ENCODE data around the gene RND1.
"Not testable (repeated sequence)": the region's sequence is repeated elsewhere in the genome, so short reads cannot be mapped to it uniquely, and the experiment has no call there.

The RND1 gene

GRCh38 chr12:48865281-48866051 is at the start of gene RND1:
TSS of gene RND1 (minus strand) at chr12:48865870. CDS start at chr12:48865767, 103 bp downstream.
- peak; percentile 86 for DNase-seq

DNA sequence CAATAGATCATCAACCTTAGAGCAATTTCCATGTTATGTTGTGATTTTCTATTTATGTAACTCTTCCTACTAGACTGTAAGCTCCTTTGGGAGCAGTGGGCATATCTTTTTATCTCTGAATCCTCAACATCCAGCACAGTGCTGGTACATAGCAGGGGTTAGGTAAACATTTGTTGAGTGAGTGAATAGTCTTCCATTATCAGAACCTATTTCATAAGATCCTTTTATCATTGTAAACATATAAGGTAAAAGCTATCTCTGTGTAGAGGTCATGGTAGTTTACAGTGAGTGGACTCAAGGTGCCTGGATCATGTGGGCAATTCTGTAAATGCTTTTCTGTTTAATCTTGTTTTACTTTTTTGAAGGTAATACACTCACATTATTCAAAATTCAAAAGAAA is 44.5 kb upstream of the RND1 start:
- no peak for DNase-seq

- DNase-seq: not testable (repeated sequence)
Measured at GRCh38 chr12:48909698-48910097, 44.0 kb upstream of the RND1 start.

GRCh38 chr12:48907245-48907644 is 41.6 kb upstream of the RND1 start:
- no peak for DNase-seq

GRCh38 chr12:48903982-48904411 is 38.3 kb upstream of the RND1 start:
- peak; percentile 84 for DNase-seq

- DNase-seq: no peak
Measured at GRCh38 chr12:48903363-48903981, 37.8 kb upstream of the RND1 start.

- no peak for DNase-seq
Measured at GRCh38 chr12:48901278-48901677, 35.6 kb upstream of the RND1 start.

- DNase-seq: no peak
Measured at GRCh38 chr12:48899651-48900050, 34.0 kb upstream of the RND1 start.

DNA sequence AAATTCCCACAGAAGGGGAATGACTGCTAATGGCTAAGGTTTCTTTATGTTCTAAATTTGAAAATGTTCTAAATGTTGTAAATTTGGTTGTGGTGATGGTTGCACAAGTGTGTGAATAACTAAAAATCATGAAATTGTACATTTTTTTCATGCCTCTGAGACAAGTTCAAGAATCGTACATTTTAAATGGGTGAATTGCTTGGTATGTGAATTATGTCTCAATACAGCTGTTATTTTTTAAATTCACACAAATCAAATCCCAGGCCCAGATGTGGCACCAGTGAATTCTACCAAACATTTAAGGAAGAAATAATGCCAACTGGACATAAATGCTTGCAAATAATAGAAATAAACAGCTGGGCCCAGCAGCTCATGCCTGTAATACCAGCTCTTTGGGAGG is 28.6 kb upstream of the RND1 start:
- DNase-seq: no peak

GRCh38 chr12:48890657-48891418 is 25.2 kb upstream of the RND1 start:
- peak; percentile 76 for DNase-seq

- DNase-seq: no peak
Measured at GRCh38 chr12:48889679-48890078, 24.0 kb upstream of the RND1 start.

- no peak for DNase-seq
Measured at GRCh38 chr12:48883305-48884161, 17.9 kb upstream of the RND1 start.

DNA sequence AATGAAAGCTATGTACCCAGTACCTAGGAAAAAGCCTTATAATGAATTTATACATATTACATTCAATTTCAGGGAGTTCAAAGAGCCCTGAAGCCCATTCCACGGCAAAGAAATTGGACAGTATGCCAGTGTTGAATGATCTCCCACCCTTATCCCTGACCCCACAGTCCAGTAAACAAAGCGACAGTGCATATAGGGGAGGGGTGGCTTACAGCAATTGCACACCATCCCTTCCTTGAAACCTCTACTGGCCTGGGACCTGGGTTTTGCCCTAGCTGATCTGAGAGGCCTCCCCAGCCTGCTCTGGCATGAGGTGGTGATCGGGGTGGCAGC is 17.3 kb upstream of the RND1 start:
- no peak for DNase-seq

GRCh38 chr12:48882315-48882687 is 16.6 kb upstream of the RND1 start:
- DNase-seq: no peak

GRCh38 chr12:48881686-48882314 is 16.1 kb upstream of the RND1 start:
- no peak for DNase-seq

DNA sequence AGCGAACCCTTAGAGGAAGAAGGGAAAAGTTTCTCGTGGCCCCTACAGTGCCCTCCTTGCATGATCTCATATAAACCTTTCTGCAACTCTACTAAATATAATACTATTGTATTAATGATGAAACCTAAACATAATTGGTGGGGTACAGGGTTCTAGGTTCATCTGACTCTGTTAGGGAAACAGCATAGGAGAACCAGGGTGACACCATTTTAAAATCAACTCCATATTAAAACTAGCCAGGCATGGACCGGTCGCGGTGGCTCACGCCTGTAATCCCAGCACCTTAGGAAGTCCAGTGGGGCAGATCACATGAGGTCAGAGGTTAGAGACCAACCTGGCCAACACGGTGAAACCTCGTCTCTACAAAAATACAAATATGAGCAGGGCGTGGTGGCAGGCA is 15.0 kb upstream of the RND1 start:
- DNase-seq: no peak

GRCh38 chr12:48878548-48878947 is 12.9 kb upstream of the RND1 start:
- no peak for DNase-seq

DNA sequence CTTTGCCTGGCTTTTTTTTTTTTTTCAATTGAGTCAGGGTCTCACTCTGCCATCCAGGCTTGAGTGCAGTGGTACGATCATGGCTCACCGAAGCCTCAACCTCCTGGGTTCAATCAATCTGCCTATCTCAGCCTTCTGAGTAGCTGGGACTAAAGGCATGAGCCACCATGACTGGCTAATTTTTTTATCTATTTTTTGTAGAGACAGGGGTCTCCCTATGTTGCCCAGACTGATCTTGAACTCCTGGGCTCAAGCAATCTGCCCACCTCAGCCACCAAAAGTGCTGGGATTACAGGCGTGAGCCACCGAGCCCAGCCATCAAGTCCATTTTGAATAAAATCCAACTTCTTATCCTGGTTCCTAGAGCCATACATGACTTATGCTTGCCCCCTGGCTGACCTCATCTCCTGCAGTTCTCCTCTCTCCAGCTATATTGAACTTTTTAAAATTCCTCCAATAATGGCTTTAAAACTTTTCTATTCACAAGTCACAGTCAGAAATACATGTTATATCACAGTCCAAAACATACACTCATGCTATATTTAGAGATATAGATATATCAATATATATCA is 10.4 kb upstream of the RND1 start:
- DNase-seq: no peak

DNA sequence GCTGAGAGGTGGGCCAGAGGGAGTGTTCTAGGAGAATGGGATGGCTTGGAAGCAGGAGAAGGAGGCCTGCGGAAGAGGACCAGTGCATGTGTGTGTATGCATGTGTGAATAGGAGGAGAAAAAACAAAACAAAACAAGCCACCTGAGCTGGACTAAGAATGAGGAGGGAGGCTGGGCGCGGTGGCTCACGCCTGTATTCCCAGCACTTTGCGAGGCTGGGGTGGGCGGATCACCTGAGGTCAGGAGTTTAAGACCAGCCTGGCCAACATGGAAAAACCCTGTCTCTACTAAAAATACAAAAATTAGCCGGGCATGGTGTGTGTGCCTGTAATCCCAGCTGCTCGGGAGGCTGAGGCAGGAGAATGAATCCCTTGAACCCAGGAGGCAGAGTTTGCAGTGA is 7.9 kb upstream of the RND1 start:
- DNase-seq: not testable (repeated sequence)

DNA sequence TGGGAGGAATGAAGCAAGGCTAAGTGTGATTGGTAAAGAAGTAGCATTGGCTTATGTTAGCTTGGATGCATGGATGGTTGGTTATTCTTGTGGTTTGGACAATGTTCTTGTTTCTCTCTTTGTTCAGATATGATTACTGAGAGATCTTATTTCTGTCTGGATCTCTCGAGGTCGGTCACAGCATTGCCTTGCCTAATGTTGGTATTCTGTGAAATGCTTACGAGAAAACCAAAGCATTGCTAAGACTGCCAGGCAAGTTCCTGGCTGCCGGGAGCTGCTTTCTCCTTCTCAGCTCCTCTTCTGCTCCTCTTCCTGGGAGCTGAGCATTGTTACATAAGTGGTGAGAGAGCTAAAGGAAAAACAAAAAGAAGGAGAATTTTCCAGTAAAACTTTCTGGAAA is 7.4 kb upstream of the RND1 start:
- no peak for DNase-seq

DNA sequence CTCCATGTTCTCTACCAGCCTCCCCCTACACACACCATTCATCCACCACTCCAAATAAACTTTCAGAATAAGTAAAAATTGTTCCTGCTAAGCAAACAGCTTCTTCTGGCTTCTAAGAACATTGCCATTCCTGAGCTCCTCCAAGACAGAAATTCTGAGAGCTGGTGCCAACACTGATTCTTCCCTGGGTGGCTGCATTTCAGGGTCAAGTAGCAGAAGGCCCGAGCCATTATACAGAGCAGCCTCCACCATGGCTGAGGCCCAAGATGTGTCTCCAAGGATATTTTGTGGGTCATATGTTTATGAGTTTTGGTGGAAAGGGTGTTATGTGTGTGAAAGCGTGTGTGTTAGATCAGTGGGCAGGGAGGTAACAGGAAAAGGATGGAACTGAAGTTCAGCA is 3.5 kb upstream of the RND1 start:
- DNase-seq: no peak

DNA sequence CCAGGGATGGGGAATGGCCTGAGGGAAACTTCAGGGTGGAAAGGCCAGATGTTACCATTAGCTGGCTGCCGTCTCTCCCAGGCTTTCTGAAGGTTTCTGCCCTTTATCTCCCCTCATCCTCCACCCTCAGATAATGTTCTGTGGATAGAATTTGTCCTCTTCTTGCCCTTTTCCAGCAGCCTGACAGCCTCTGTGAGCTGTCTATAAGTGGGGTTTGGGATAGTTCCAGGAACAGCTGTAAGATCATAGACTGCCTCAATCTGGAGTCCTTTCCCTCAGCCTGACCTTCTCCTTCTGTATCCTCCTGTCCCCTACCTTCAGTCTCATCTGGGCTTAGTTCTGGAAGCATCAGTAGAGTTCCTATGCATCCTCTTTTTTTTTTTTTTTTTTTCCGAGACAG is 2.8 kb upstream of the RND1 start:
- no peak for DNase-seq
